ENCODE results near the gene COBL.

Gene COBL

DNA sequence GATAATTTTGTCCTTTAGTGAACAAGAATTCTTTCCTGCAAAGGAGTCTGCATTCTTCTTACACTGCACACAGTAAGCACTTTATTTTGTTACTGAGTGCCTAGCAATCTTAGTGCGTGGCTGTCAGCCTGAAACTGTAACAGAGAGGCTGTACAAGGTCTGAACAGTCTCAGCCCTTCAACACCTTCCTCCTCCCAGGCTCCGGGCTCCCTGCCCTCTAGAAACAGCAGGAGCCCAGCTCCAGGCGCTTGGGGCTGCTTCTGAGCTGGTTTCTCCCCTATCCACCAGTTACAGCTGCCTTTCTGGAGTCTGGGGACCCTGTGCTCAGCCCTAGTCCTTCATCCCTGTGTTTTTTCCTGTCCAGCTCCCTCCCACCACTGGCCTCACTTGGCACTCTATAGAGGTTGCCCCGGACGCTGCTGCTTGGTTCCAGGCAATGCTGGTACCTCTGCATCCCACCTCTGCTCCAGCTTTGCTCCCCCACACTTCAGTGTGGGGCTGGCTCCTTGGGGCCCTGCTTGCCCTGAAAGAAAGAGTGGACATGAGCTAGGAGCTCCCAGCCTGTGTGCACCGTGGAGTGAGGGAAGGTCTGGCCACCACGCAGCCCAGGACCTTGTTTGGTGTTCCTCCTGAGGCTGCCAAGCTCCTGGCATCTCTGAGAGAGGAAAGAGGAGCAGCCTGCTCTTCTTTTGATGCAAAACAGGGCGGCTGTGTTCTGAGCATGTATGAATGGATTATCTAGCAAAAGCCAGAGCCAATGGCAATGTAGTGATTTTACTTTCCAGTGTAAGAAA is 282.7 kb downstream of the COBL start:
- no peak for TF ChIP-seq EZH2phosphoT487 (IDR thresholded peaks at IDR 0.05; ENCODE audit: borderline replicate concordance)
- TF ChIP-seq CTCF (conservative IDR thresholded peaks at IDR 0.05; ENCODE audit: low read length), result no peak
- no peak overlapping the region for H3K4me2 ChIP-seq (ENCODE audit: low read depth, low read length, poor library complexity, severe bottlenecking)
- H3K9me3 ChIP-seq (ENCODE audit: insufficient read depth, low read depth, low read length), result no peaks in the 10 kb centered on the region
- H3K9ac ChIP-seq (ENCODE audit: low read depth, low read length, poor library complexity, severe bottlenecking), result no peak overlapping the region
- H3K9me2 ChIP-seq (replicated peaks; ENCODE audit: low read depth, low read length), result no peaks in the 10 kb centered on the region
- H3K79me2 ChIP-seq (ENCODE audit: insufficient read depth, low read length), result no peaks in the 10 kb centered on the region
- no peaks in the 10 kb centered on the region for H4K20me1 ChIP-seq (ENCODE audit: insufficient read depth, low read length, poor library complexity, severe bottlenecking)
- H3K4me1 ChIP-seq (ENCODE audit: insufficient read depth, low read length, poor library complexity, severe bottlenecking), result no peaks in the 10 kb centered on the region
- no peak overlapping the region for H2AFZ ChIP-seq (ENCODE audit: low read length)
- H3K4me3 ChIP-seq (ENCODE audit: low read length, poor library complexity, severe bottlenecking), result no peak overlapping the region
- H3K36me3 ChIP-seq (ENCODE audit: insufficient read depth, low read length), result no peaks in the 10 kb centered on the region
- H3F3A ChIP-seq (ENCODE audit: low read depth), result no peaks in the 10 kb centered on the region
- H3K27me3 ChIP-seq (ENCODE audit: insufficient read depth, low read length, poor library complexity, severe bottlenecking), result no peaks in the 10 kb centered on the region

- H3K9me3 ChIP-seq (ENCODE audit: insufficient read depth, low read depth, low read length), result no peaks in the 10 kb centered on the region
- H3K79me2 ChIP-seq (ENCODE audit: insufficient read depth, low read length), result no peaks in the 10 kb centered on the region
- no peaks in the 10 kb centered on the region for H4K20me1 ChIP-seq (ENCODE audit: insufficient read depth, low read length, poor library complexity, severe bottlenecking)
- H3K36me3 ChIP-seq (ENCODE audit: insufficient read depth, low read length), result no peaks in the 10 kb centered on the region
- H3F3A ChIP-seq (ENCODE audit: low read depth), result no peaks in the 10 kb centered on the region
- TF ChIP-seq EZH2phosphoT487 (IDR thresholded peaks at IDR 0.05; ENCODE audit: borderline replicate concordance) (no peak), CTCF (conservative IDR thresholded peaks at IDR 0.05; ENCODE audit: low read length) (no peak)
- no peak overlapping the region for H3K4me2 ChIP-seq (ENCODE audit: low read depth, low read length, poor library complexity, severe bottlenecking)
- H3K9me2 ChIP-seq (replicated peaks; ENCODE audit: low read depth, low read length), result no peaks in the 10 kb centered on the region
- no peak overlapping the region for H3K4me3 ChIP-seq (ENCODE audit: low read length, poor library complexity, severe bottlenecking)
- no peak overlapping the region for H3K9ac ChIP-seq (ENCODE audit: low read depth, low read length, poor library complexity, severe bottlenecking)
- no peaks in the 10 kb centered on the region for H3K27me3 ChIP-seq (ENCODE audit: insufficient read depth, low read length, poor library complexity, severe bottlenecking)
- no peaks in the 10 kb centered on the region for H3K4me1 ChIP-seq (ENCODE audit: insufficient read depth, low read length, poor library complexity, severe bottlenecking)
- no peak overlapping the region for H2AFZ ChIP-seq (ENCODE audit: low read length)
Measured at GRCh38 chr7:51031791-51032515, 284.7 kb downstream of the COBL start.

GRCh38 chr7:51031216-51031615 is 285.4 kb downstream of the COBL start:
- H3K9ac ChIP-seq (ENCODE audit: low read depth, low read length, poor library complexity, severe bottlenecking), result no peak overlapping the region
- H3K36me3 ChIP-seq (ENCODE audit: insufficient read depth, low read length), result no peaks in the 10 kb centered on the region
- H3F3A ChIP-seq (ENCODE audit: low read depth), result no peaks in the 10 kb centered on the region
- TF ChIP-seq CTCF (conservative IDR thresholded peaks at IDR 0.05; ENCODE audit: low read length), result no peak
- TF ChIP-seq EZH2phosphoT487 (IDR thresholded peaks at IDR 0.05; ENCODE audit: borderline replicate concordance), result no peak
- H3K4me3 ChIP-seq (ENCODE audit: low read length, poor library complexity, severe bottlenecking), result no peak overlapping the region
- no peaks in the 10 kb centered on the region for H3K79me2 ChIP-seq (ENCODE audit: insufficient read depth, low read length)
- no peak overlapping the region for H2AFZ ChIP-seq (ENCODE audit: low read length)
- no peaks in the 10 kb centered on the region for H3K27me3 ChIP-seq (ENCODE audit: insufficient read depth, low read length, poor library complexity, severe bottlenecking)
- H3K9me3 ChIP-seq (ENCODE audit: insufficient read depth, low read depth, low read length), result no peaks in the 10 kb centered on the region
- H3K9me2 ChIP-seq (replicated peaks; ENCODE audit: low read depth, low read length), result no peaks in the 10 kb centered on the region
- H4K20me1 ChIP-seq (ENCODE audit: insufficient read depth, low read length, poor library complexity, severe bottlenecking), result no peaks in the 10 kb centered on the region
- no peak overlapping the region for H3K4me2 ChIP-seq (ENCODE audit: low read depth, low read length, poor library complexity, severe bottlenecking)
- H3K4me1 ChIP-seq (ENCODE audit: insufficient read depth, low read length, poor library complexity, severe bottlenecking), result no peaks in the 10 kb centered on the region

Data from Loucy (cell line).